ENCODE results near the gene TMEM109. TPM values are rescaled to one million over a fixed set of nuclear protein-coding genes. Genes with fewer than 3 reads are reported as not detected.

Gene TMEM109
- total and polyA plus RNA-seq, 2 experiments from 2014 or later = 35.9 to 95.2 TPM

- no peak for DNase-seq
- H3K27ac ChIP-seq = no peak overlapping the region
- H3K4me1 ChIP-seq (ENCODE audit: insufficient read depth) = peaks cover 22% of the 10 kb centered on the region
- TF ChIP-seq EZH2 (IDR thresholded peaks at IDR 0.05; ENCODE audit: insufficient read depth, poor library complexity, severe bottlenecking) (no peak), EZH2phosphoT487 (IDR thresholded peaks at IDR 0.05; ENCODE audit: insufficient read depth, low read depth) (no peak)
- H3K79me2 ChIP-seq (ENCODE audit: insufficient read depth) = no peaks in the 10 kb centered on the region
- no peaks in the 10 kb centered on the region for H3F3A ChIP-seq (ENCODE audit: insufficient read depth)
- H2AFZ ChIP-seq = peak overlapping the region; percentile 67
- 0 out of 2 replicates have a peak overlapping the region, but pooled peaks have one; percentile 28 for H3K4me3 ChIP-seq
- no peaks in the 10 kb centered on the region for H4K20me1 ChIP-seq (ENCODE audit: insufficient read depth)
- H3K27me3 ChIP-seq (replicated peaks; ENCODE audit: insufficient read depth) = no peaks in the 10 kb centered on the region
- no peaks in the 10 kb centered on the region for H3K9me3 ChIP-seq (ENCODE audit: low read depth)
- no peak overlapping the region for H3K9ac ChIP-seq
- WGBS, 2 experiments (ENCODE audit: low coverage in 1 of 2, low lambda C conversion rate in 2 of 2, missing lambda C conversion rate in 2 of 2) = 80 to 84% methylated on average over 12 of the region's 12 CpGs
- in situ Hi-C loops (cut with MboI) = no loop called here
- H3K4me2 ChIP-seq (ENCODE audit: unreplicated experiment) = peak overlapping the region; percentile 10
- no peaks in the 10 kb centered on the region for H3K36me3 ChIP-seq (ENCODE audit: low read depth)
- H3K9me2 ChIP-seq (ENCODE audit: insufficient read depth) = no peaks in the 10 kb centered on the region
Observed at GRCh38 chr11:60873533-60873932, 40.4 kb upstream of the TMEM109 start.

GRCh38 chr11:60874421-60875365 lies 39.3 kb upstream of the TMEM109 start:
- in situ Hi-C loops (cut with MboI) = no loop called here
- Histone ChIP-seq H3K27me3 (replicated peaks; ENCODE audit: insufficient read depth) (no peaks in the 10 kb centered on the region), H3K9me2 (ENCODE audit: insufficient read depth) (no peaks in the 10 kb centered on the region), H3K4me1 (ENCODE audit: insufficient read depth) (peaks cover 22% of the 10 kb centered on the region), H3K9me3 (ENCODE audit: low read depth) (no peaks in the 10 kb centered on the region), H3K79me2 (ENCODE audit: insufficient read depth) (no peaks in the 10 kb centered on the region), H4K20me1 (ENCODE audit: insufficient read depth) (no peaks in the 10 kb centered on the region), H2AFZ (no peak overlapping the region), H3K4me2 (ENCODE audit: unreplicated experiment) (no peak overlapping the region), H3K27ac (no peak overlapping the region), H3K9ac (no peak overlapping the region), H3K36me3 (ENCODE audit: low read depth) (no peaks in the 10 kb centered on the region), H3K4me3 (no peak overlapping the region), H3F3A (ENCODE audit: insufficient read depth) (no peaks in the 10 kb centered on the region)
- DNase-seq = no peak
- WGBS, 2 experiments (ENCODE audit: low coverage in 1 of 2, low lambda C conversion rate in 2 of 2, missing lambda C conversion rate in 2 of 2) = 88 to 89% methylated on average over 13 of the region's 13 CpGs
- TF ChIP-seq EZH2 (IDR thresholded peaks at IDR 0.05; ENCODE audit: insufficient read depth, poor library complexity, severe bottlenecking) (no peak), EZH2phosphoT487 (IDR thresholded peaks at IDR 0.05; ENCODE audit: insufficient read depth, low read depth) (no peak)

- no peak overlapping the region for H3K27ac ChIP-seq
- no peaks in the 10 kb centered on the region for H3F3A ChIP-seq (ENCODE audit: insufficient read depth)
- H3K27me3 ChIP-seq (replicated peaks; ENCODE audit: insufficient read depth) = no peaks in the 10 kb centered on the region
- no peak overlapping the region for H2AFZ ChIP-seq
- H3K4me2 ChIP-seq (ENCODE audit: unreplicated experiment) = no peak overlapping the region
- H3K4me3 ChIP-seq = no peak overlapping the region
- no peaks in the 10 kb centered on the region for H3K9me2 ChIP-seq (ENCODE audit: insufficient read depth)
- in situ Hi-C loops (cut with MboI) = no loop called here
- H3K4me1 ChIP-seq (ENCODE audit: insufficient read depth) = peaks cover 22% of the 10 kb centered on the region
- H3K9ac ChIP-seq = no peak overlapping the region
- WGBS, 2 experiments (ENCODE audit: low coverage in 1 of 2, low lambda C conversion rate in 2 of 2, missing lambda C conversion rate in 2 of 2) = 68 to 71% methylated on average over 7 of the region's 7 CpGs
- no peak for TF ChIP-seq EZH2phosphoT487 (IDR thresholded peaks at IDR 0.05; ENCODE audit: insufficient read depth, low read depth)
- no peak for TF ChIP-seq EZH2 (IDR thresholded peaks at IDR 0.05; ENCODE audit: insufficient read depth, poor library complexity, severe bottlenecking)
- H3K9me3 ChIP-seq (ENCODE audit: low read depth) = no peaks in the 10 kb centered on the region
- no peaks in the 10 kb centered on the region for H4K20me1 ChIP-seq (ENCODE audit: insufficient read depth)
- H3K79me2 ChIP-seq (ENCODE audit: insufficient read depth) = no peaks in the 10 kb centered on the region
- no peak for DNase-seq
- H3K36me3 ChIP-seq (ENCODE audit: low read depth) = no peaks in the 10 kb centered on the region
Observed at GRCh38 chr11:60875366-60876167, 38.4 kb upstream of the TMEM109 start.

- H3K9me2 ChIP-seq (ENCODE audit: insufficient read depth) = no peaks in the 10 kb centered on the region
- H3K4me3 ChIP-seq = no peak overlapping the region
- no peaks in the 10 kb centered on the region for H3K36me3 ChIP-seq (ENCODE audit: low read depth)
- H3K9me3 ChIP-seq (ENCODE audit: low read depth) = no peaks in the 10 kb centered on the region
- DNase-seq = no peak
- H3K4me1 ChIP-seq (ENCODE audit: insufficient read depth) = peaks cover 22% of the 10 kb centered on the region
- no peaks in the 10 kb centered on the region for H3K27me3 ChIP-seq (replicated peaks; ENCODE audit: insufficient read depth)
- no peak overlapping the region for H3K27ac ChIP-seq
- no peaks in the 10 kb centered on the region for H3F3A ChIP-seq (ENCODE audit: insufficient read depth)
- no peaks in the 10 kb centered on the region for H3K79me2 ChIP-seq (ENCODE audit: insufficient read depth)
- no peak for TF ChIP-seq EZH2phosphoT487 (IDR thresholded peaks at IDR 0.05; ENCODE audit: insufficient read depth, low read depth)
- no peak for TF ChIP-seq EZH2 (IDR thresholded peaks at IDR 0.05; ENCODE audit: insufficient read depth, poor library complexity, severe bottlenecking)
- H2AFZ ChIP-seq = no peak overlapping the region
- WGBS, 2 experiments (ENCODE audit: low coverage in 1 of 2, low lambda C conversion rate in 2 of 2, missing lambda C conversion rate in 2 of 2) = 100% methylated on average over 2 of the region's 2 CpGs
- no peak overlapping the region for H3K4me2 ChIP-seq (ENCODE audit: unreplicated experiment)
- in situ Hi-C loops (cut with MboI) = no loop called here
- H3K9ac ChIP-seq = no peak overlapping the region
- H4K20me1 ChIP-seq (ENCODE audit: insufficient read depth) = no peaks in the 10 kb centered on the region
Observed at GRCh38 chr11:60876168-60876485, 37.8 kb upstream of the TMEM109 start.

All from GM23248 (cell line).